GM18502 (cell line): Measurements from ENCODE around the gene MTLN.
"Not testable (repeated sequence)": the region's sequence is repeated elsewhere in the genome, so short reads cannot be mapped to it uniquely, and the experiment has no call there.

Source experiments
- ATAC-seq: cut with Tn5 transposase; IDR thresholded peaks from one replicate; pipeline ENCODE4 v1.9.1; 2021; ENCODE audit warnings: mild to moderate bottlenecking; ENCODE audit not compliant: unreplicated experiment, poor library complexity

MTLN gene, protein sequence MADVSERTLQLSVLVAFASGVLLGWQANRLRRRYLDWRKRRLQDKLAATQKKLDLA

GRCh38 chr2:110211938-110212858, at the start of gene MTLN:
Gene MTLN, minus strand, starts transcription at chr2:110212547. Its CDS starts 22 bp downstream, at chr2:110212525.
- ATAC-seq = peak; percentile 89

DNA sequence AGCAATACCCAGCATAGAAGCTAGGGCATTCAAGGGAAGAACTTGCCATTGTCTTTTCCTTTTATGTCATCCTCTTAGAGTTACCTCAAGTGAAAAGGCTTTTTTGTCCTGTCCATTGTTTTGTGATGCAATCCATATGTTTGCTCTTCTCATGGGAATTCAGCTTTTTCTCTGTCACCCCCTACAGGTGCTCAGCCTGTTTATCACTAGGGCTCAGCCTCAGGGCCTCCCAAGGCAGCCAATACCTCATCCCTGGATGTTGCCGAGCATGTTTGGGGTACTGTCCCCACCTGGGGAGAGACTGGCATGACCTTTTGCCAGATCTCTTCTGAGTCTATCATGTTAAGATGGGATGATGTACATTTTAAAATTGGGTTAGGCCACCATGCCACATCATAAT, 49.6 kb upstream of the MTLN start:
- ATAC-seq = not testable (repeated sequence)

GRCh38 chr2:110248081-110248795, 35.9 kb upstream of the MTLN start:
- not testable (repeated sequence) for ATAC-seq

DNA sequence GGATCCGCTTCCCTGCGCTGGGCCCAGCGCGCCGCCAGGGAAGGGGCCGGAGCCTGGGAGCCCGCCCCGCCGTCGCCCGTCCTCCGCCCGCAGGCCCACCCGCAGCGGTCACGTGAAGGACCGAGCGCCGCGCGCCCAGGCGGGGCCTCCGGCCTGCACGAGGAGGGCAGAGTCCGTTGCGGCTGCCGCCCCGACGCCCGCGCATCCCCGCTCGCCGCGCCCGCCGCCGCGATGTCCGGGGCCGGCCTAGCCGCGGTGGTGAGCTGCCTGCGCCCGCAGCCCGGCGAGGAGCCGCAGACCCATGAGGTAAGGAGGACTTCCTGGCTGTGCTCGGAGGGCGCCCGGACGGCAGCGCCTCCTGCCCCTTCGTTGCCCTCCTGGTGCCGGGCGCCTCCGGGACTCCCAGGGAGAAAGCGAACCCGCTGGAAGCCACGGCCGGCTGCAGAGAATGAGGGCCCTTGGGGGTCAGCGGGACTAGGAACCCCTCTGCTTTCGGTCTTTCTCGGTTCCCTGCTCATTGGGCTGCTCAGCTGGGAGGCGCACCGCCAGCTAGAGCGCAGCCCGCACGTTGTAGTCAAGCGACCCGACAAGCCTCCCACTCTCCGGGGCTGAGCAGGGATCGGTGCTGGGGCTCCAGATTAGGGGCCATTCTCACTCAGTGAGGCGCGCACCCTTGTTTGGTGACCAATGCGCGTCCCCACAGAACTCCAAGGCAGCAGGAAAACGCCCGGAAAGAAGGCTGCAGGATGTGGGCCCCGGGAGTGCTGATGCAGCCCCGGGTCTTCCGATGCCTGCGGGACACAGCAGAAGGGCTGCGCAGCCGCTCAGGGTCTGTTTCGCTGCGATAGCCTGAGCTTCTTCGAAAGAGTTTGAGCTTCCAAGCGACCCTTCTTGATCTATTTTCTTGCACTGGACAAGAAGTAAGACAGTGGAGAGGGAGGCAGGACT, 33.4 kb upstream of the MTLN start:
- ATAC-seq = not testable (repeated sequence)

DNA sequence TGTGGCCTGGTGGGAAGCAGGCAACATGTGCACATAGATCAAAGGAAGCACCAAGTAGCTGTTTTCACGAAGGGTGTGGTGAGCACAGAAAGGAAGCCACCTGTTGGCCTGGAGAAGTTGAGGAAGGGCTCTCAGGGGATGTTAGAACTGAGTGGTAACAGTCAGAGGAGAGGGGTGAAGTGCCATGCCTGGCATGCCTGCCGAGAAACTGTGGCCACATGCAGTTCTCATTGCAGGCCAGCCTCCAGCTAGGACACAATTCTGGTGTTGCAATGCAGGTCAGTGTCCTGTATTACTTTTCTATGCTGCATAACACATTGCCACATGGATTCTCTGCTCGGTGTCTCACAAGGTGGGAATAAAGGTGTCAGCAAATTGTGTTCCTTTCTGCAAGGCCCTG, 30.9 kb upstream of the MTLN start:
- not testable (repeated sequence) for ATAC-seq

- ATAC-seq = not testable (repeated sequence)
These were observed 22.2 kb upstream of the MTLN start for GRCh38 chr2:110234514-110234913.

- not testable (repeated sequence) for ATAC-seq
These were observed 17.5 kb upstream of the MTLN start for GRCh38 chr2:110229886-110230285.

GRCh38 chr2:110222626-110223025, 10.3 kb upstream of the MTLN start:
- not testable (repeated sequence) for ATAC-seq

DNA sequence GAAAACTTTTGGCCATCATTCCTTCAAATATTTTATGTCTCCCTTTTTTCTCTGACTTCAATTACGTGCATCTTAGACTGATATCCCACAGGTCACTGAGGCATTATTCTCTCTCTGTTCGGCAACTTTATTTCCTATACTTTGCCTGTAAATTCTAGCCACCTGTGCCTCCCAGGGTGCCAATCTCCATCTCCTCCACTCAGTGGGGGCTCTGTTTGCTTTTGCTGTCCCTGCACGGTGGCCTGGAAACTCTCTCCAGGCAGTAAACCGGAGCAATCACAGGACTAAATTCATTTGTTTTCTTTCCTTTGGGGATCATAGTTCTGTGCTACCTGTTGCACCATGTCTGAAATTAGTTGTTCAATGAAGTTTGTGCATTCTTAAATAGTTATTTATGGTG, 9.6 kb upstream of the MTLN start:
- no peak for ATAC-seq

DNA sequence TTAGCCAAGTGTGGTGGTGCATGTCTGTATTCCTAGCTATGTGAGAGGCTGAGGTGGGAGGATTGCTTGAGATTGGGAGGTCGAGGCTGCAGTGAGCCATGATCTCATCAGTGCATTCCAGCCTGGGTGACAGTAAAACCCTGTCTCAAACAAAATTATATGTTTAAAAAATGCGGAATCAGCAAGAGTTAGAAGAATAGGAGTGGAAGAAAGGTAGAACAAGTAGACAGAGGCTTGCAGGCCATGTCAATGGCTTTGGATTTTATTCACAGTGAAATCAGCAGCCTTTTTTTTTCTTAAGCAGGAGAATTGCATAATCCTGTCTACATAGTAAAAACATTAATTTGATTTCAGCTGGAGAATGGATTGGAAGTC, 7.8 kb upstream of the MTLN start:
- ATAC-seq = no peak

DNA sequence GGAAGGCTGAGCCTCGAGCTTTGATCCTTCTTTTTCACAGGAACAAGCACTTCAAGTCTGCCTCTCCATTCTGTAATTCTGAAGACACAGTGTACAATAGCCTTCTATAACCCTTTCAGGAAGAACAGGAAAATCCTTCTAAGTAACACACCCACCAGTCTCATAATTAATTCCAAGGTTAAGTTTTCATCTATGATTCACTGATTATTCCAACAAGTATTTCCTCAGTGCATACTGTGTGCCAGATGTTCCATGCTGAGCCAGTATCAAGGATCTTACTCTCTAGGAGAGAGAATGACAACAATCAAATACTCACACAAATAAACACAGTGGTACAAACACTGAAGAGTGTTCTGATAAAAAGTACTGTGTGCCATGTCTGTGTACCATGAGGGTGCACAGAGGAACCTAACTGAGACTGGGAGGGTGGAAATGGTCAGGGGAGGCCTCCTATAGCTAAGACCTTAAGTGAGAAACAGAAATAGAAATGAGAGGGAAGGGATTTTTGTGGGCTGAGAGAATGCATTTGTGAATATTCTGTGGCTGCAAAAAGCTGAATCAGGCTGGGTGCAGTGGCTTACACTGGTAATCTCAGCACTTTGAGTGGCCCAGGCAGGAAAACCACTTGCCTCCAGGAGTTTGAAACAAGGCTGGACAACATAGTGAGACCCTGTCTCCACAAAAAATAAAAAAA, 7.3 kb upstream of the MTLN start:
- ATAC-seq = no peak

DNA sequence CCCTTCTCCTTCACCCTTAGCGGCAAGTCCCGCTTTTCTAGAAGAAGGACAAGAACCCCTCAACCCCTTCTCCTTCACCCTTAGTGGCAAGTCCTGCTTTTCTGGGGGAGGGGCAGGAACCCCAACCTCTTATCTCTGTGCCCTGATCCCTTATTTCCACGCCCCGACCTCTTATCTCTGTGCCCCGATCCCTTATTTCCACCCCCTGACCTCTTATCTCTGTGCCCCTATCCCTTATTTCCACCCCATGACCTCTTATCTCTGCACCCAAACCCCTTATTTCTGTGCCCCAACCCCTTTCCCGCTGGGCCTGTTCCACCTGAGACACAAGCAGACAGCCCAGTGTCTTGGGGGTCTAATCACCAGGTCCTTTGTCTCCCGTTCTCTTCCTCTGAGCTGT, 6.5 kb upstream of the MTLN start:
- not testable (repeated sequence) for ATAC-seq

DNA sequence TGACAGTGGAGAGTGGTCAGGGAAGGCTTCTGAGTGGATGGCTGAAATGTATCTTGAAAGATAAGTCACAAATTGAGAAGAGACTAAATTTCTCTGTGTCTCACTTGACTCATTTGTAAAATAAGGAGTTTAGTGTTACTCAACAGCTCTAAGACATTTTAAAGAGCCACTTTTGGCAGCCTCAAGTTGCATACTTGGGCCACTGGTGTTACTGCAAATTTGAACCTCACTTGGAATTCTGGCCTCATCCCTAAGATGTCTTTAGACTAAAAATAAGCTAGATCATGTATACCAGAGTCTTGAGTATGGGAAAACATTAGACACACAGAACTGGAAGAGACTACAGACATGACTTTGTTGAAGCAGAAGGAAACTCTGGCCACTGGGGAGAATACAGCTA, 4.5 kb upstream of the MTLN start:
- ATAC-seq = no peak

DNA sequence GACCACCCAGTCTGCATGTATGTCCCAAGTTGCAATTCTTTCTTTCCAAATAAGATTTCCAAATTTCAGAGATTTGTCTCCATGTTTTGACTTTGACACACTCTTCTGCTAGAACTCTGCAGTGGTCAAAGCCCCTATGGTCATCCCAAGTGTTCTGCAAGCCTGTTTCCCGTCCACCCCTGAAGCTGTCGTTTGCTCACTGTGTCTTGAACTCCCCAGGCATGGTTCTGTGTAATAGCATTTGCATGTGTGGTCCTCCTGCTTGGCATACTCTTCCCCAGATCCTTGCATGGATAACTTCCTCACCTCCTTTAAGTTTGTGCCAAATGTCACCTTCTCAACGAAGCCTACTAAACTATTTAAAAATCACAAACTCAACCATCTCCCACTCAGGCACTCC, 3.9 kb upstream of the MTLN start:
- ATAC-seq = no peak

- ATAC-seq = no peak
These were observed 3.3 kb upstream of the MTLN start for GRCh38 chr2:110215566-110216158.

DNA sequence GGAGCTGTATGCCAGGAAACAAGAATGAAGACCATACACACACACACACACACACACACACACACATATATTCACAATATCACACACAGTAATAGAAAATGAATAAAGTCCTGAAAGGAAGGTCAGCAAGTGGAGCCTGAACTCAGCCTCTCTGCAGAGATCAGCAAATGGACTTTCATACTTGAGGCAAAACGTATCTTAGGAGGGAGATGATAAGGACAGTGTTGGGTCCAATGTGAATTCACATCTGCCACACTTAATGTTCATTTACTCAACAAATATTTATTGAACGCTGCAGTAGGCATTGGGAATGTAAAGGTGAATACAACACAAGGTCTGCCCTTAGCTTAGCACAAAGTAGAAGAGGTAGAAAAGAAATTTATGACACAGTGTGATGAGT, 2.7 kb upstream of the MTLN start:
- no peak for ATAC-seq

GRCh38 chr2:110213522-110213921, 1.2 kb upstream of the MTLN start:
- not testable (repeated sequence) for ATAC-seq

GRCh38 chr2:110205660-110206455, 6.5 kb downstream of the MTLN start:
- ATAC-seq = no peak
